ENCODE results near the gene VPS26C. TPM values are rescaled to one million over a fixed set of nuclear protein-coding genes. Genes with fewer than 3 reads are reported as not detected.

The VPS26C gene
- total and polyA plus RNA-seq, 2 of the 8 experiments (the other 6 are each of a cell fraction or from before 2014, with no cell fraction given): 43.5 to 71.6 TPM

DNA sequence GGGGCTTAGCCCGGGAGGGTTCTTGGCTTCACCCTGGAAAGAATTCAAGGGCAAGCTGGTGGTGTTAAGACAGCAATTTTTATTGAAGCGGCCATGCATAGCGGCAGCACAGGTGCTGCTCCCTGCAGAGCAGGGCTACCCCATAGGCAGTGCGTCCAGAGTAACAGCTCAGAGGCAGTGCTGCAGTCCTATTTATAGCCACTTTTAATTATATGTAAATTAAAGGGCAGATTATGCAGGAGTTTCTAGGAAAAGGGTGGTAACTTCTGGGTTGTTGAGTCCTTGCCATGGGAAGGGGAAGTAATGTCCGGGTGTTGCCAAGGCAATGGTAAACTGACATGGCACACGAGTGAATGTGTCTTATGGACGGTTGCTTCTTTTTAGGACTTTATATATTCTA lies 57.0 kb downstream of the VPS26C start:
- H3K79me1 ChIP-seq (ENCODE audit: low read depth, low read length): no peaks in the 10 kb centered on the region
- H3K23me2 ChIP-seq (ENCODE audit: low read depth, low read length): no peaks in the 10 kb centered on the region
- H3K18ac ChIP-seq (ENCODE audit: extremely low read depth, low read length): no peak overlapping the region
- H3K4ac ChIP-seq (replicated peaks; ENCODE audit: insufficient read length, low read depth, low read length): no peak overlapping the region
- WGBS, 2 experiments (ENCODE audit: extremely low coverage in 1 of 2, insufficient coverage in 1 of 2, insufficient read length in 1 of 2, insufficient replicate concordance in 2 of 2, low coverage in 1 of 2, low lambda C conversion rate in 2 of 2, missing lambda C conversion rate in 1 of 2): 97% methylated on average over 7 of the region's 7 CpGs; no CpG with 5 or more reads in 1 of the 2 experiments
- DNase-seq (ENCODE audit: low read depth in 1 of 2, low spot score in 2 of 2) (no peak), FAIRE-seq (no peak)
- no peak overlapping the region for H3K4me3 ChIP-seq (ENCODE audit: extremely low read depth in 1 of 4, insufficient read depth in 2 of 4, low read depth in 3 of 4, low read length in 4 of 4)
- H3K4me1 ChIP-seq (replicated peaks in 1 of 4; ENCODE audit: control insufficient read depth in 3 of 4, insufficient read depth in 4 of 4, low read length in 3 of 4): no peaks in the 10 kb centered on the region
- no peak overlapping the region for H3K9ac ChIP-seq (replicated peaks in 1 of 4; ENCODE audit: extremely low read depth in 1 of 4, low read depth in 3 of 4, low read length in 3 of 4)
- no peak overlapping the region for H3K56ac ChIP-seq (replicated peaks; ENCODE audit: insufficient read length, low read depth, low read length)
- CTCF ChIA-PET (ENCODE audit: partially characterized antibody): interaction anchor here (0.6 kb wide), 1 partner anchor 174 kb away, joined by 3 read pairs; no protein-coding TSS in a partner anchor
- no peak overlapping the region for H3K14ac ChIP-seq (ENCODE audit: insufficient read length)
- no peak overlapping the region for H2BK12ac ChIP-seq (ENCODE audit: low read depth, low read length)
- no peak overlapping the region for H4K5ac ChIP-seq (ENCODE audit: insufficient read length, low read depth, low read length)
- H2AFZ ChIP-seq (ENCODE audit: low read length): no peak overlapping the region
- no peak overlapping the region for H4K8ac ChIP-seq (ENCODE audit: extremely low read depth, insufficient read depth, low read length)
- no peaks in the 10 kb centered on the region for H3K36me3 ChIP-seq (ENCODE audit: control insufficient read depth in 2 of 4, insufficient read depth in 4 of 4, low read length in 3 of 4)
- H3K4me2 ChIP-seq (ENCODE audit: insufficient read depth in 1 of 2, low read depth in 2 of 2, low read length in 2 of 2): no peak overlapping the region
- H2AK5ac ChIP-seq (ENCODE audit: low read depth, low read length): no peak overlapping the region
- H3K9me3 ChIP-seq (ENCODE audit: insufficient read depth in 2 of 2, low read depth in 1 of 2, low read length in 1 of 2): 0 out of 4 replicates have a peak, but pooled peaks cover 0 to 8% of the 10 kb centered on the region in 2 experiments
- no peak overlapping the region for H2BK15ac ChIP-seq (ENCODE audit: low read length)
- no peaks in the 10 kb centered on the region for H3K27me3 ChIP-seq (replicated peaks in 1 of 4; ENCODE audit: control insufficient read depth in 3 of 4, extremely low read depth in 1 of 4, insufficient read depth in 3 of 4, low read length in 3 of 4)
- no peak overlapping the region for H2BK5ac ChIP-seq (ENCODE audit: low read depth, low read length)
- no peaks in the 10 kb centered on the region for H3K79me2 ChIP-seq (ENCODE audit: control insufficient read depth in 1 of 2, insufficient read depth in 2 of 2, low read length in 2 of 2)
- no peaks in the 10 kb centered on the region for H4K20me1 ChIP-seq (replicated peaks in 1 of 2; ENCODE audit: control insufficient read depth in 1 of 2, insufficient read depth in 2 of 2, low read length in 2 of 2)
- H3K27ac ChIP-seq (ENCODE audit: low read depth, low read length): no peak overlapping the region
- H4K91ac ChIP-seq (replicated peaks; ENCODE audit: insufficient read length, low read length): no peak overlapping the region
- H2BK120ac ChIP-seq (replicated peaks; ENCODE audit: low read depth, low read length): no peak overlapping the region
- no peak overlapping the region for H2BK20ac ChIP-seq (ENCODE audit: low read length)
- POLR2A ChIA-PET (ENCODE audit: partially characterized antibody): no interaction called here
- H3K23ac ChIP-seq (ENCODE audit: insufficient read length): no peak overlapping the region
- no peak for TF ChIP-seq SIX5 (IDR thresholded peaks at IDR 0.05; ENCODE audit: low read depth, low read length)
- no peak for TF ChIP-seq TBP (IDR thresholded peaks at IDR 0.05; ENCODE audit: low read depth, low read length)
- TF ChIP-seq SRF (IDR thresholded peaks at IDR 0.05; ENCODE audit: low read depth, low read length): no peak
- no peak for TF ChIP-seq SUZ12 (IDR thresholded peaks at IDR 0.05; ENCODE audit: low read length)
- no peak for TF ChIP-seq HDAC6 (IDR thresholded peaks at IDR 0.05; ENCODE audit: low read depth, low read length)
- TF ChIP-seq RAD21 (IDR thresholded peaks at IDR 0.05 in 1 of 2, conservative IDR thresholded peaks at IDR 0.05 in 1 of 2; ENCODE audit: low read depth in 2 of 2, low read length in 2 of 2): no peak
- no peak for TF ChIP-seq FOSL1 (IDR thresholded peaks at IDR 0.05; ENCODE audit: insufficient read depth, low read depth, low read length)
- TF ChIP-seq ZNF274 (IDR thresholded peaks at IDR 0.05; ENCODE audit: borderline replicate concordance, extremely low read depth, low read length): no peak
- no peak for TF ChIP-seq E2F6 (IDR thresholded peaks at IDR 0.05)
- TF ChIP-seq, protein P1, sequence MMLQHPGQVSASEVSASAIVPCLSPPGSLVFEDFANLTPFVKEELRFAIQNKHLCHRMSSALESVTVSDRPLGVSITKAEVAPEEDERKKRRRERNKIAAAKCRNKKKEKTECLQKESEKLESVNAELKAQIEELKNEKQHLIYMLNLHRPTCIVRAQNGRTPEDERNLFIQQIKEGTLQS (IDR thresholded peaks at IDR 0.05; ENCODE audit: insufficient read depth, low read depth, low read length): no peak
- TF ChIP-seq TAF1 (IDR thresholded peaks at IDR 0.05; ENCODE audit: low read depth, low read length): no peak
- no peak for TF ChIP-seq ASH2L (IDR thresholded peaks at IDR 0.05; ENCODE audit: low read length)
- no peak for TF ChIP-seq CREB1 (IDR thresholded peaks at IDR 0.05)
- TF ChIP-seq KDM1A (IDR thresholded peaks at IDR 0.05; ENCODE audit: borderline replicate concordance, low read length): no peak
